HepG2 (cell line): Measurements from ENCODE around the gene BMERB1. TPM values are rescaled to one million over a fixed set of nuclear protein-coding genes. Genes with fewer than 3 reads are reported as not detected.

Experiments used
- ATAC-seq: fragments of 200-7000 bp; cut with Tn5 transposase; 3 replicates; pipeline ENCODE4 v1.9.1; 2020; ENCODE audit warnings: mild to moderate bottlenecking, moderate library complexity
- BruUV-seq: library from RNA; stranded (reverse); fragments of 400-500 nt; replicated peaks from 2 replicates; lab custom pipeline; 2021; lab: Mats Ljungman, UMichigan
- CTCF ChIA-PET: fragments of 300-600 bp; formaldehyde crosslinking; extraction: SDS; loops from one replicate; lab custom pipeline; 2021; ENCODE audit warnings: low total read pairs, inconsistent platforms, low intra/inter-chr PET ratio; lab: Yijun Ruan, JAX
- POLR2A ChIA-PET: fragments of 350-600 bp; sonication (Branson Sonifier 250); formaldehyde crosslinking; loops from one replicate; lab custom pipeline; 2020; ENCODE audit warnings: antibody characterized with exemption, inconsistent platforms; lab: Yijun Ruan, JAX
- DNase-seq: peaks from one replicate; pipeline ENCODE4 v3.0.0-alpha.2; 2015; ENCODE audit warnings: low spot score
- FAIRE-seq: peaks from 3 replicates; lab custom pipeline; 2011; peaks lifted over from hg19 to GRCh38; lab: Jason Lieb, UNC
- H2AFZ ChIP-seq: one replicate; pipeline ENCODE4 v1.6.1; 2011; ENCODE audit warnings: low read length, inconsistent platforms
- H3K27ac ChIP-seq: fragments of 300-600 bp; 3 replicates; pipeline ENCODE4 v1.8.0; 2011; ENCODE audit warnings: mixed run types, mild to moderate bottlenecking, mixed read lengths, low read length, inconsistent platforms; ENCODE audit not compliant: insufficient read depth; ENCODE audit errors: extremely low read length
- H3K27me3 ChIP-seq, 2 experiments: fragments of 200-600 bp in 1 of 2; 2 replicates in 1 of 2; 3 replicates in 1 of 2; pipeline versions ENCODE4 v1.6.0 to v1.8.0; 2011; ENCODE audit warnings: low read length in 2 of 2, mild to moderate bottlenecking in 2 of 2, moderate library complexity in 2 of 2, inconsistent platforms in 1 of 2; ENCODE audit not compliant: insufficient read depth in 2 of 2, control insufficient read depth in 1 of 2
- H3K36me3 ChIP-seq, 2 experiments: fragments of 200-600 bp in 1 of 2; replicated peaks in 1 of 2; 2 replicates in 1 of 2; 3 replicates in 1 of 2; pipeline versions ENCODE4 v1.5.1 to v1.8.0; 2011; ENCODE audit warnings: low read length in 2 of 2, inconsistent platforms in 1 of 2; ENCODE audit not compliant: insufficient read depth in 2 of 2, control insufficient read depth in 1 of 2
- H3K4me1 ChIP-seq: 2 replicates; pipeline ENCODE4 v1.5.1; 2012; ENCODE audit warnings: low read length, inconsistent platforms; ENCODE audit not compliant: insufficient read depth
- H3K4me2 ChIP-seq: 2 replicates; pipeline ENCODE4 v1.6.0; 2011; ENCODE audit warnings: low read depth, low read length, inconsistent platforms
- H3K4me3 ChIP-seq, 3 experiments: fragments of 200-600 bp in 1 of 3; sonication (generic), shearing (Covaris generic) in 1 of 3; replicated peaks in 1 of 3; 2 replicates each; pipeline ENCODE4 v1.5.1; 2011 to 2016; ENCODE audit warnings: low read length in 3 of 3, inconsistent platforms in 2 of 3, low read depth in 2 of 3, mild to moderate bottlenecking in 2 of 3, control low read depth in 1 of 3, mixed read lengths in 1 of 3; ENCODE audit not compliant: insufficient read depth in 1 of 3
- H3K79me2 ChIP-seq: one replicate; pipeline ENCODE4 v1.6.1; 2011; ENCODE audit warnings: low read length, inconsistent platforms; ENCODE audit not compliant: insufficient read depth
- H3K9ac ChIP-seq: 2 replicates; pipeline ENCODE4 v1.6.0; 2011; ENCODE audit warnings: mild to moderate bottlenecking, low read depth, low read length, inconsistent platforms; ENCODE audit not compliant: insufficient read depth
- H3K9me3 ChIP-seq: 2 replicates; pipeline ENCODE4 v1.5.1; 2012; ENCODE audit warnings: mild to moderate bottlenecking, low read length
- H4K20me1 ChIP-seq: 2 replicates; pipeline ENCODE4 v1.6.0; 2011; ENCODE audit warnings: inconsistent platforms, mild to moderate bottlenecking, low read length, moderate library complexity; ENCODE audit not compliant: insufficient read depth
- HNF1B ChIP-seq: sonication (generic); formaldehyde crosslinking; IDR thresholded peaks from 2 replicates; pipeline ENCODE4 v1.5.1; 2020; ENCODE audit warnings: mild to moderate bottlenecking, moderate library complexity, missing genetic modification reagents
- RBM39 ChIP-seq: fragments of 200-400 bp; formaldehyde crosslinking; IDR thresholded peaks from one replicate; pipeline ENCODE4 v1.6.1; 2018; ENCODE audit warnings: antibody characterized with exemption, mild to moderate bottlenecking, low read depth, low read length; ENCODE audit not compliant: poor library complexity, severe bottlenecking
- STAG1 ChIP-seq: sonication (generic); formaldehyde crosslinking; IDR thresholded peaks from 2 replicates; pipeline ENCODE4 v1.4.0; 2020; ENCODE audit warnings: missing genetic modification reagents
- THAP8 ChIP-seq: sonication (generic); formaldehyde crosslinking; IDR thresholded peaks from 2 replicates; pipeline ENCODE4 v1.5.1; 2020; ENCODE audit warnings: missing genetic modification reagents, mild to moderate bottlenecking, borderline replicate concordance
- ZBTB26 ChIP-seq: IDR thresholded peaks from 2 replicates; pipeline ENCODE4 v1.6.1; 2016; ENCODE audit warnings: missing compliant biosample characterization, missing genetic modification reagents, borderline replicate concordance
- ZNF660 ChIP-seq: sonication (generic); formaldehyde crosslinking; IDR thresholded peaks from 2 replicates; pipeline ENCODE4 v1.5.1; 2020; ENCODE audit warnings: mild to moderate bottlenecking, low read depth, missing genetic modification reagents, borderline replicate concordance
- ZNF687 ChIP-seq: sonication (generic); formaldehyde crosslinking; IDR thresholded peaks from 2 replicates; pipeline ENCODE4 v1.5.1; 2020; ENCODE audit warnings: mild to moderate bottlenecking, missing genetic modification reagents, moderate library complexity
- ZNF773 ChIP-seq: sonication (generic); formaldehyde crosslinking; IDR thresholded peaks from 2 replicates; pipeline ENCODE4 v1.4.0; 2020; ENCODE audit warnings: missing genetic modification reagents, borderline replicate concordance
- WGBS: methylation state at CpG from one replicate; pipeline ENCODE4 v1.1.6; 2017; ENCODE audit warnings: low lambda C conversion rate; 5-methylcytosine and 5-hydroxymethylcytosine counted together
- in situ Hi-C: cut with HindIII; loops from 2 replicates; pipeline ENCODE4 v1.10.0; 2017; ENCODE audit warnings: low pct_unique_long_range_greater_than_20kb; ENCODE audit not compliant: extremely low pct_ligation_motif_present
- intact Hi-C: fragments of 100-400 bp; cut with micrococcal nuclease; formaldehyde crosslinking; loops from one replicate; pipeline ENCODE4 v1.10.0; 2022; ENCODE audit not compliant: unreplicated experiment
- polyA plus RNA-seq, 8 experiments: library from polyadenylated mRNA; depleted of rRNA in 3 of 8; stranded (reverse) in 7 of 8; unstranded in 1 of 8; fragments of >200 nt; fragmentation: Illumina TruSeq in 4 of 8; extraction: Trizol in 4 of 8; gene quantifications; 2 replicates each; pipeline versions ENCODE4 v1.2.1 to v1.2.3, GENCODE V29; 2011 to 2016; ENCODE audit warnings: low read depth in 4 of 8, missing spikeins in 1 of 8, mixed read lengths in 1 of 8; ENCODE audit not compliant: insufficient read depth in 1 of 8
- total RNA-seq, 5 experiments: library from RNA; depleted of rRNA; stranded (reverse); fragments of >200 nt; fragmentation: Illumina TruSeq; extraction: Trizol; gene quantifications; 2 replicates each; pipeline ENCODE4 v1.2.3, GENCODE V29; 2016; ENCODE audit warnings: low read depth in 1 of 5

BMERB1 gene
- total and polyA plus RNA-seq, 2 of the 13 experiments (the other 11 are each of a cell fraction or from before 2014, with no cell fraction given): 1.4 TPM

GRCh38 chr16:15538507-15538906 lies 104.1 kb downstream of the BMERB1 start:
- H3K27me3 ChIP-seq: no peaks in the 10 kb centered on the region
- no peak overlapping the region for H3K4me2 ChIP-seq
- H3K27ac ChIP-seq: no peak overlapping the region
- no peaks in the 10 kb centered on the region for H4K20me1 ChIP-seq
- H3K4me3 ChIP-seq: no peak overlapping the region
- in situ Hi-C loops: no loop called here
- intact Hi-C loops: loop anchor here (5.0 kb wide), 1 partner anchor 164 kb away; no protein-coding TSS in a partner anchor
- no peak for ATAC-seq
- no peak for DNase-seq
- H3K9me3 ChIP-seq: no peaks in the 10 kb centered on the region
- H3K79me2 ChIP-seq: no peaks in the 10 kb centered on the region
- 62% methylated on average over 5 of the region's 5 CpGs for WGBS
- ChIA-PET POLR2A (interaction anchor here (0.6 kb wide), 1 partner anchor 9 kb away, joined by 3 read pairs; no protein-coding TSS in a partner anchor), CTCF (interaction anchor here (0.8 kb wide), 1 partner anchor 166 kb away, joined by 3 read pairs; no protein-coding TSS in a partner anchor)
- no peak overlapping the region for H2AFZ ChIP-seq
- H3K36me3 ChIP-seq: no peaks in the 10 kb centered on the region
- no peak overlapping the region for H3K9ac ChIP-seq
- H3K4me1 ChIP-seq: no peaks in the 10 kb centered on the region
- TF ChIP-seq THAP8 (CRISPR knock-in tag): no peak
- TF ChIP-seq ZBTB26 (CRISPR knock-in tag): peak; percentile 67; the same call in 1 of the 2 replicates
- no TSS peak for BruUV-seq
- FAIRE-seq: no peak

- in situ Hi-C loops: no loop called here
- no peaks in the 10 kb centered on the region for H4K20me1 ChIP-seq
- DNase-seq (peak; percentile 49), ATAC-seq (peak; percentile 89), FAIRE-seq (peak; percentile 65)
- CTCF ChIA-PET: no interaction called here
- no peaks in the 10 kb centered on the region for H3K36me3 ChIP-seq
- no peaks in the 10 kb centered on the region for H3K27me3 ChIP-seq
- no TSS peak for BruUV-seq
- no peaks in the 10 kb centered on the region for H3K4me1 ChIP-seq
- no peak overlapping the region for H2AFZ ChIP-seq
- intact Hi-C loops: loop anchor here (5.0 kb wide), 1 partner anchor 163 kb away; no protein-coding TSS in a partner anchor
- H3K27ac ChIP-seq: no peak overlapping the region
- no peaks in the 10 kb centered on the region for H3K9me3 ChIP-seq
- no peaks in the 10 kb centered on the region for H3K79me2 ChIP-seq
- 55% methylated on average over 8 of the region's 8 CpGs for WGBS
- H3K4me3 ChIP-seq: no peak overlapping the region
- POLR2A ChIA-PET: interaction anchor here (0.6 kb wide), 1 partner anchor 8 kb away, joined by 3 read pairs; no protein-coding TSS in a partner anchor
- H3K9ac ChIP-seq: no peak overlapping the region
- no peak overlapping the region for H3K4me2 ChIP-seq
- no peak for TF ChIP-seq ZNF773 (CRISPR knock-in tag)
- TF ChIP-seq ZNF687: peak; percentile 33; the same call in 1 of the 2 replicates
- TF ChIP-seq STAG1 (CRISPR knock-in tag): peak; percentile 65
- TF ChIP-seq RBM39: no peak
- peak; percentile 40; the same call in 1 of the 2 replicates for TF ChIP-seq HNF1B
- no peak for TF ChIP-seq ZNF660
Measured at GRCh38 chr16:15539197-15539596, 104.8 kb downstream of the BMERB1 start.
